B cell (primary cell): ENCODE measurements around the gene NOTCH1. TPM values are rescaled to one million over a fixed set of nuclear protein-coding genes. Genes with fewer than 3 reads are reported as not detected.

Experiments used
- ATAC-seq: fragments of 200-7000 bp; cut with Tn5 transposase; one replicate; pipeline ENCODE4 v1.10.0; 2021; ENCODE audit warnings: low read depth, mild to moderate bottlenecking, moderate number of reproducible peaks, moderate library complexity
- CTCF ChIA-PET: fragments of 350-600 bp; sonication (Branson Sonifier 250); formaldehyde crosslinking; loops from one replicate; lab custom pipeline; 2021; ENCODE audit warnings: antibody characterized with exemption, inconsistent platforms; lab: Charles Lee
- POLR2A ChIA-PET: fragments of 350-600 bp; sonication (Branson Sonifier 250); formaldehyde crosslinking; loops from one replicate; lab custom pipeline; 2021; ENCODE audit warnings: antibody characterized with exemption; lab: Charles Lee
- DNase-seq: peaks from one replicate; pipeline ENCODE4 v3.0.0; 2013
- H2AFZ ChIP-seq: 2 replicates; pipeline ENCODE4 v1.6.1; 2012; ENCODE audit warnings: mild to moderate bottlenecking, low read depth, low read length; ENCODE audit not compliant: insufficient read depth, poor library complexity, severe bottlenecking
- H3K27ac ChIP-seq, 2 donors: 1 replicate in 1 of 2; 2 replicates in 1 of 2; pipeline ENCODE4 v1.5.1; 2012 to 2013; ENCODE audit warnings: low read length in 2 of 2, mild to moderate bottlenecking in 2 of 2, moderate library complexity in 1 of 2
- H3K27me3 ChIP-seq, 4 experiments: fragments of 200-600 bp in 1 of 4; sonication (generic) in 1 of 4; replicated peaks in 1 of 4; 1 replicate in 2 of 4; 2 replicates in 2 of 4; pipeline versions ENCODE4 v1.6.1 to v1.7.0; 2013 to 2016; ENCODE audit warnings: low read length in 3 of 4, mild to moderate bottlenecking in 2 of 4, mixed read lengths in 1 of 4, moderate library complexity in 1 of 4; ENCODE audit not compliant: insufficient read depth in 4 of 4, control insufficient read depth in 3 of 4; ENCODE audit errors: control extremely low read depth in 1 of 4
- H3K36me3 ChIP-seq, 2 experiments: replicated peaks in 1 of 2; 1 replicate in 1 of 2; 2 replicates in 1 of 2; pipeline versions ENCODE4 v1.6.1 to v1.7.1; 2013; ENCODE audit warnings: low read length in 1 of 2; ENCODE audit not compliant: insufficient read depth in 2 of 2, control insufficient read depth in 1 of 2; ENCODE audit errors: control extremely low read depth in 1 of 2, extremely low read depth in 1 of 2
- H3K4me1 ChIP-seq, 2 donors: fragments of 200-600 bp in 1 of 2; sonication (generic) in 1 of 2; 1 replicate in 1 of 2; 2 replicates in 1 of 2; pipeline versions ENCODE4 v1.5.1 to v1.6.1; 2013 to 2017; ENCODE audit warnings: low read length in 2 of 2; ENCODE audit not compliant: control insufficient read depth in 2 of 2, insufficient read depth in 2 of 2
- H3K4me2 ChIP-seq: replicated peaks from 2 replicates; pipeline ENCODE3; 2012; ENCODE audit warnings: mild to moderate bottlenecking, low read depth, low read length; ENCODE audit not compliant: poor library complexity, severe bottlenecking
- H3K4me3 ChIP-seq, 5 experiments: fragments of 200-600 bp in 1 of 5; sonication (generic) in 1 of 5; 1 replicate in 3 of 5; 2 replicates in 2 of 5; pipeline versions ENCODE4 v1.5.1 to v1.7.0; 2011 to 2016; ENCODE audit warnings: low read length in 4 of 5, mild to moderate bottlenecking in 4 of 5, low read depth in 2 of 5, control low read depth in 1 of 5, moderate library complexity in 1 of 5; ENCODE audit not compliant: insufficient read depth in 1 of 5; ENCODE audit errors: control extremely low read depth in 1 of 5, extremely low read depth in 1 of 5
- H3K79me2 ChIP-seq: fragments of 200-600 bp; sonication (generic); one replicate; pipeline ENCODE4 v1.6.0; 2016; ENCODE audit warnings: low read length; ENCODE audit not compliant: control insufficient read depth, insufficient read depth
- H3K9ac ChIP-seq: fragments of 200-600 bp; sonication (generic); 2 replicates; pipeline ENCODE4 v1.6.1; 2017; ENCODE audit warnings: mild to moderate bottlenecking, low read length, moderate library complexity
- H3K9me3 ChIP-seq, 3 donors: one replicate each; pipeline versions ENCODE4 v1.6.1 to v1.7.1; 2013; ENCODE audit warnings: low read length in 2 of 3; ENCODE audit not compliant: control insufficient read depth in 2 of 3, insufficient read depth in 1 of 3; ENCODE audit errors: control extremely low read depth in 1 of 3
- H4K20me1 ChIP-seq: 2 replicates; pipeline ENCODE4 v1.6.0; 2012; ENCODE audit warnings: mild to moderate bottlenecking, low read length; ENCODE audit not compliant: insufficient read depth, control insufficient read depth, poor library complexity, severe bottlenecking
- H3K27ac Mint-ChIP-seq: one replicate; pipeline ENCODE4 v1.8.0; 2021; ENCODE audit warnings: mixed read lengths
- H3K27me3 Mint-ChIP-seq: one replicate; pipeline ENCODE4 v1.8.0; 2021; ENCODE audit warnings: mixed read lengths
- H3K4me1 Mint-ChIP-seq: one replicate; pipeline ENCODE4 v1.8.0; 2021; ENCODE audit warnings: mixed read lengths
- H3K4me3 Mint-ChIP-seq: one replicate; pipeline ENCODE4 v1.8.0; 2021; ENCODE audit warnings: mixed read lengths
- H3K9me3 Mint-ChIP-seq: one replicate; pipeline ENCODE4 v1.8.0; 2022; ENCODE audit warnings: mixed read lengths; ENCODE audit not compliant: insufficient read depth
- WGBS: methylation state at CpG from one replicate; pipeline ENCODE4 v1.1.5; 2013; ENCODE audit warnings: missing lambda C conversion rate; ENCODE audit not compliant: insufficient coverage; 5-methylcytosine and 5-hydroxymethylcytosine counted together
- intact Hi-C: fragments of 100-400 bp; cut with micrococcal nuclease; formaldehyde crosslinking; loops from one replicate; pipeline ENCODE4 v1.10.0; 2022
- polyA plus RNA-seq: library from polyadenylated mRNA; depleted of rRNA; stranded (reverse); fragments of >200 nt; gene quantifications from 2 replicates; pipeline ENCODE4 v1.2.3, GENCODE V29; 2012
- total RNA-seq, 2 donors: library from RNA; stranded (reverse); fragments of 120-200 nt in 1 of 2; gene quantifications; 1 replicate in 1 of 2; 2 replicates in 1 of 2; pipeline versions ENCODE4 v1.2.3 to v1.2.4, GENCODE V29; 2013 to 2022
- TF ChIP-seq, protein P1 (sequence below): fragments of 200-600 bp; IDR thresholded peaks from one replicate; pipeline ENCODE4 v1.8.0; 2022; ENCODE audit warnings: antibody characterized with exemption, mild to moderate bottlenecking

NOTCH1 gene
- total and polyA plus RNA-seq, 2 donors (not counting 1 experiment from before 2014, with no cell fraction given): 16.6 to 38.5 TPM

DNA sequence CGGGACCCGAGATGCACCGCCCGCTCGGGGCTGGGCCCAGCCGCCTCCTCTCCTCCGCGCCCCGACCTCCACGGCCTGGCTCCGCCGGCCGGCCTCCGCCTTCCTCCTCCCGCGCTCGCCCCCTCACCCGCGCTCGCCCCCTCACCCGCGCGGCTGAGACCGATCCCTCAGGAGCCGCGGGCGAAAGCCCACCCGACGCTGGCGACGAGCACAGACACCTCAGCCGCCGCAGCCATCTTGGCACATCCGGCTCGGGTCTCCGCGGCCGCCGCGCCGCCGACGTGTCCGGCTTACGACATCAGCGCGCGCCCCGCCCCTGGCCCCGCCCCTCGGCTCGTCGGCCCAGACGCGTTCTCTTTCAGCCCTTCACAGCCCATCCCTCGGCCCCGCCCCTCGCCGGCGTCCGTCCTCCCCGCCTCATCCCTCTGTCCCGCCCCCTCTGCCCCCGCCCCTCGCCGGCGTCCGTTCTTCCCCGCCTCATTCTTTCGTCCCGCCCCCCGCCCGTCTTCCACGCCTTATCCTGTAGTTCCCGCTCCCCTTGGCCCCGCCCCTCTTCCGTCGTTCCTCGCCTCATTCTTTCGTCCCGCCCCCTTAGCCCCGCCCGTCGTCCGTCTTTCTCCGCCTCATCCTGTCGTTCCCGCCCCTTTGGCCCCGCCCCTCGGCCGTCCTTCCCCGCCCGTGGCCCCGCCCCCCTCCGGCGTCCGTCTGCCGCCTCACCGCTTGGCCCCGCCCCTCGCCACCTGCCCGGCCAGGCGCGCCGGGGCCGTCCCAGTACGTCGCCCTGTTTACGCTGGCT, 62.9 kb downstream of the NOTCH1 start, which contains the start of gene SEC16A:
Gene SEC16A (minus strand): TSS at position 248 of the 796 bp plus-strand sequence. CDS start 5,425 bp downstream, outside the sequence.
- CTCF ChIA-PET: interaction anchor here (0.8 to 9.0 kb wide), 4 partner anchors 144 to 189 kb away, joined by 3 to 153 read pairs (median 90); no protein-coding TSS in a partner anchor
- Histone ChIP-seq H3K4me3 (peak within 1 kb of the TSS; percentile 63 to 96 (median 83)), H3K9ac (peak within 1 kb of the TSS; percentile 96), H3K4me1 (peaks cover 25 to 26% of the 10 kb centered on the region in 2 donors), H3K27ac (peak within 1 kb of the TSS; percentile 98 to 99), H3K79me2 (peaks cover 45% of the 10 kb centered on the region), H3K4me2 (peak within 1 kb of the TSS; percentile 99), H2AFZ (peak within 1 kb of the TSS; percentile 83), H4K20me1 (peaks cover 58% of the 10 kb centered on the region), H3K36me3 (peaks cover 0 to 5% of the 10 kb centered on the region in 2 experiments), H3K27me3 (peaks cover 0 to 4% (median 2%) of the 10 kb centered on the region in 4 experiments), H3K9me3 (no peaks in the 10 kb centered on the region)
- peak; percentile 99 for DNase-seq
- Mint-ChIP-seq H3K27me3 (no peaks in the 10 kb centered on the region), H3K4me3 (peak within 1 kb of the TSS; percentile 97), H3K9me3 (no peaks in the 10 kb centered on the region), H3K4me1 (peaks cover 34% of the 10 kb centered on the region), H3K27ac (peak within 1 kb of the TSS; percentile 99)
- peak; percentile 75 for ATAC-seq
- WGBS: under 1% methylated on average over 81 of the region's 109 CpGs
- TF ChIP-seq, protein P1, sequence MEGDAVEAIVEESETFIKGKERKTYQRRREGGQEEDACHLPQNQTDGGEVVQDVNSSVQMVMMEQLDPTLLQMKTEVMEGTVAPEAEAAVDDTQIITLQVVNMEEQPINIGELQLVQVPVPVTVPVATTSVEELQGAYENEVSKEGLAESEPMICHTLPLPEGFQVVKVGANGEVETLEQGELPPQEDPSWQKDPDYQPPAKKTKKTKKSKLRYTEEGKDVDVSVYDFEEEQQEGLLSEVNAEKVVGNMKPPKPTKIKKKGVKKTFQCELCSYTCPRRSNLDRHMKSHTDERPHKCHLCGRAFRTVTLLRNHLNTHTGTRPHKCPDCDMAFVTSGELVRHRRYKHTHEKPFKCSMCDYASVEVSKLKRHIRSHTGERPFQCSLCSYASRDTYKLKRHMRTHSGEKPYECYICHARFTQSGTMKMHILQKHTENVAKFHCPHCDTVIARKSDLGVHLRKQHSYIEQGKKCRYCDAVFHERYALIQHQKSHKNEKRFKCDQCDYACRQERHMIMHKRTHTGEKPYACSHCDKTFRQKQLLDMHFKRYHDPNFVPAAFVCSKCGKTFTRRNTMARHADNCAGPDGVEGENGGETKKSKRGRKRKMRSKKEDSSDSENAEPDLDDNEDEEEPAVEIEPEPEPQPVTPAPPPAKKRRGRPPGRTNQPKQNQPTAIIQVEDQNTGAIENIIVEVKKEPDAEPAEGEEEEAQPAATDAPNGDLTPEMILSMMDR: no peak
- intact Hi-C loops: loop anchor here (1.0 to 5.0 kb wide), 7 partner anchors 44 to 604 kb away; partner anchors contain the start of genes CAMSAP1, ENTR1, INPP5E and MAN1B1
- POLR2A ChIA-PET: interaction anchor here (0.7 to 1.0 kb wide), 2 partner anchors 56 to 260 kb away, joined by 3 to 7 read pairs; no protein-coding TSS in a partner anchor
